Brain microvascular endothelial cell (primary cell): ENCODE data around the gene UGT3A2.

Source experiments
- DNase-seq: peaks from one replicate; pipeline ENCODE4 v3.0.0-alpha.2; 2020
- H3K27ac ChIP-seq: fragments of 250-450 bp; sonication (Bioruptor Pico); 2 replicates; pipeline ENCODE4 v1.5.1; 2020; ENCODE audit warnings: mild to moderate bottlenecking, moderate library complexity
- H3K27me3 ChIP-seq: fragments of 250-450 bp; sonication (Bioruptor Pico); replicated peaks from 2 replicates; pipeline ENCODE4 v1.5.1; 2020; ENCODE audit warnings: mild to moderate bottlenecking
- H3K36me3 ChIP-seq: fragments of 250-450 bp; sonication (Bioruptor Pico); replicated peaks from 2 replicates; pipeline ENCODE4 v1.5.1; 2020; ENCODE audit warnings: mild to moderate bottlenecking
- H3K4me3 ChIP-seq: 2 replicates; pipeline ENCODE4 v1.5.1; 2011; ENCODE audit warnings: low read depth, mild to moderate bottlenecking, control low read depth, low read length, moderate library complexity
- CTCF ChIP-seq: IDR thresholded peaks from 2 replicates; pipeline ENCODE4 v1.5.1; 2011; ENCODE audit warnings: low read depth, mild to moderate bottlenecking, moderate library complexity, low read length, control low read depth, inconsistent platforms; ENCODE audit errors: missing control alignments
- in situ Hi-C: cut with HindIII; loops from 2 replicates; pipeline ENCODE4 v1.10.0; 2017; ENCODE audit warnings: low sequenced_read_pairs, low pct_ligation_motif_present

UGT3A2 gene

GRCh38 chr5:36049949-36050348 lies 16.7 kb downstream of the UGT3A2 start:
- in situ Hi-C loops = no loop called here

GRCh38 chr5:36047384-36048160 lies 19.1 kb downstream of the UGT3A2 start:
- no peak for TF ChIP-seq CTCF
- Histone ChIP-seq H3K36me3 (no peaks in the 10 kb centered on the region), H3K27ac (no peak overlapping the region), H3K27me3 (no peaks in the 10 kb centered on the region), H3K4me3 (no peak overlapping the region)
- no peak for DNase-seq
- in situ Hi-C loops = no loop called here

More at GRCh38 chr5:36049949-36050348, 16.7 kb downstream of the UGT3A2 start:
- no peak for TF ChIP-seq CTCF
- no peaks in the 10 kb centered on the region for H3K36me3 ChIP-seq
- H3K4me3 ChIP-seq = no peak overlapping the region
- no peak for DNase-seq
- H3K27ac ChIP-seq = no peak overlapping the region
- no peaks in the 10 kb centered on the region for H3K27me3 ChIP-seq

GRCh38 chr5:36045895-36046294 lies 20.8 kb downstream of the UGT3A2 start:
- H3K36me3 ChIP-seq = no peaks in the 10 kb centered on the region
- TF ChIP-seq CTCF = no peak
- no peak for DNase-seq
- in situ Hi-C loops = no loop called here
- H3K27ac ChIP-seq = no peak overlapping the region
- H3K27me3 ChIP-seq = no peaks in the 10 kb centered on the region
- no peak overlapping the region for H3K4me3 ChIP-seq

GRCh38 chr5:36041537-36041845 lies 25.2 kb downstream of the UGT3A2 start:
- DNase-seq = no peak
- Histone ChIP-seq H3K27me3 (no peaks in the 10 kb centered on the region), H3K36me3 (no peaks in the 10 kb centered on the region), H3K4me3 (no peak overlapping the region), H3K27ac (no peak overlapping the region)
- in situ Hi-C loops = no loop called here
- no peak for TF ChIP-seq CTCF

- Histone ChIP-seq H3K27ac (no peak overlapping the region), H3K4me3 (no peak overlapping the region), H3K36me3 (no peaks in the 10 kb centered on the region), H3K27me3 (no peaks in the 10 kb centered on the region)
- TF ChIP-seq CTCF = no peak
- no peak for DNase-seq
- in situ Hi-C loops = no loop called here
Measured at GRCh38 chr5:36040651-36041536, 25.8 kb downstream of the UGT3A2 start.
